HG03064 (cell line): Measurements from ENCODE around the gene MGAT4A.

Experiments used
- ATAC-seq: cut with Tn5 transposase; IDR thresholded peaks from one replicate; pipeline ENCODE4 v1.9.1; 2021; ENCODE audit warnings: low read depth; ENCODE audit not compliant: unreplicated experiment

Gene MGAT4A

GRCh38 chr2:98704499-98705332 is 26.2 kb downstream of the MGAT4A start:
- ATAC-seq: no peak

- ATAC-seq: no peak
Measured at GRCh38 chr2:98703738-98704137, 27.2 kb downstream of the MGAT4A start.

- ATAC-seq: no peak
Measured at GRCh38 chr2:98702858-98703620, 27.9 kb downstream of the MGAT4A start.

GRCh38 chr2:98702127-98702802 is 28.7 kb downstream of the MGAT4A start:
- no peak for ATAC-seq

GRCh38 chr2:98701230-98701629 is 29.7 kb downstream of the MGAT4A start:
- ATAC-seq: no peak

GRCh38 chr2:98698896-98699295 is 32.0 kb downstream of the MGAT4A start:
- ATAC-seq: no peak

- ATAC-seq: no peak
Measured at GRCh38 chr2:98697651-98698337, 33.1 kb downstream of the MGAT4A start.

- ATAC-seq: no peak
Measured at GRCh38 chr2:98696200-98696599, 34.7 kb downstream of the MGAT4A start.

GRCh38 chr2:98695255-98695654 is 35.7 kb downstream of the MGAT4A start:
- ATAC-seq: no peak

GRCh38 chr2:98693477-98693876 is 37.5 kb downstream of the MGAT4A start:
- no peak for ATAC-seq

GRCh38 chr2:98692090-98693054 is 38.6 kb downstream of the MGAT4A start:
- no peak for ATAC-seq

- ATAC-seq: no peak
Measured at GRCh38 chr2:98691303-98691702, 39.6 kb downstream of the MGAT4A start.

- no peak for ATAC-seq
Measured at GRCh38 chr2:98685930-98686887, 44.7 kb downstream of the MGAT4A start.

- ATAC-seq: no peak
Measured at GRCh38 chr2:98683728-98684127, 47.2 kb downstream of the MGAT4A start.

GRCh38 chr2:98676742-98677141 is 54.2 kb downstream of the MGAT4A start:
- no peak for ATAC-seq

- ATAC-seq: no peak
Measured at GRCh38 chr2:98674233-98674964, 56.5 kb downstream of the MGAT4A start.

GRCh38 chr2:98669675-98670074 is 61.3 kb downstream of the MGAT4A start:
- no peak for ATAC-seq

- no peak for ATAC-seq
Measured at GRCh38 chr2:98665677-98666076, 65.3 kb downstream of the MGAT4A start.
